Glomerular visceral epithelial cell (primary cell): Measurements from ENCODE around the gene DEGS2.
A peak's percentile ranks its signal among the peaks of the same experiment; 100 is the strongest.
"Not testable (repeated sequence)": the region's sequence is repeated elsewhere in the genome, so short reads cannot be mapped to it uniquely, and the experiment has no call there.

Experiments
- DNase-seq: peaks from one replicate; pipeline ENCODE4 v3.0.0-alpha.2; 2016; ENCODE audit errors: extremely low spot score

The DEGS2 gene

DNA sequence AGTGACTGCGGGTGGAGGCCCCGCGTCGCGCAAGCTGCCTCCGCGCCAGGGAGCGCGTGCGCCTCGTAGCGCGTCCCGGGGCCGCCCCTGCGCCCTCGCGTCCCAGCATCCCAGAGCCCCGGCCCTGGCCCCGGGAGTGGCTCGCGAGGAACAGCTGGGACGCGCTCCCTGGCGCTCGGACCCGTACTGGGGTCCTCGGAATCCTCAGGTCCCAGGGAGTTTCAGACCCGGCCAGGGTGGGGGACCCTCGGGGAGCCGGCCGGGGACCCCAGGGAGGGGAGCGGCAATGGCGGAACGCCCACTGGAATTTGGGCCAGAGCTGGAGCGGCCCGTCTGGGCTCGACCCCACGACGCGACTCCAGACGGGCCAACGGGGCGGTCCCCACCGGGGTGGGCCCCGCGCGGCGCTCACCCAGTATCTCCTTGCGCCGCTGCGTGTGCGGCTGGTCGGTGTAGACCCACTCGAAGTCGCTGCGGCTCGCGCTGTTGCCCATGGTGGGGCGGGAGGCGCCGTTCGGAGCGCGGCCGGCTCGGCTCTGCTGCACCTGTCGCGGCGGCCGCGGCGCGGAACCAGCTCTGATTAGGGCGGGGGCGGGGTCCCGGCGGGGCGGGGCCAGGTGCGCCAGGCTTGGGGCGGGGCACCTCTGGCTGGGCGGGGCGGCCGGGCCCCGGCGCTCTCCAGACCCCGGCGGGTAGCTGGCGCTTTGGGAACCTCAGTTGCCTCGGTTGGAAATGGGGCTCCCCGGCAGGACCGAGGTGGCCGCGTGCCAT is at the start of gene DEGS2:
Gene DEGS2 (minus strand): TSS at position 552 of the 771 bp plus-strand sequence. CDS start 58 bp downstream, at position 494.
- no peak for DNase-seq

DNA sequence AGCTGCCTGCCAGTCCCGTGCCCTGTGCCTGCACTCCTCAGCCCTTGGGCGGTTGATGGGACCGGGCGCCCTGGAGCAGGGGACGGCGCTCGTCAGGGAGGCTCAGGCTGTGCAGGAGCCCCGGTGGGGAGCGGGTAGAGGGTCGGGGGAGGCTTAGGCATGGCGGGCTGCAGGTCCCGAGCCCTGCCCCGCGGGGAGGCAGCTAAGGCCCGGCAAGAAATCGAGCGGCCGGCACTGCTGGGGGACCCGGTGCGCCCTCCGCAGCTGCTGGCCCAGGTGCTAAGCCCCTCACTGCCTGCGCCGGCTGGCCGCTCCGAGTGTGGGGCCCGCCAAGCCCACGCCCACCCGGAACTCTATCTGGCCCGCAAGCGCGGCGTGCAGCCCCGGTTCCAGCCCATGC is 48.7 kb upstream of the DEGS2 start:
- not testable (repeated sequence) for DNase-seq

DNA sequence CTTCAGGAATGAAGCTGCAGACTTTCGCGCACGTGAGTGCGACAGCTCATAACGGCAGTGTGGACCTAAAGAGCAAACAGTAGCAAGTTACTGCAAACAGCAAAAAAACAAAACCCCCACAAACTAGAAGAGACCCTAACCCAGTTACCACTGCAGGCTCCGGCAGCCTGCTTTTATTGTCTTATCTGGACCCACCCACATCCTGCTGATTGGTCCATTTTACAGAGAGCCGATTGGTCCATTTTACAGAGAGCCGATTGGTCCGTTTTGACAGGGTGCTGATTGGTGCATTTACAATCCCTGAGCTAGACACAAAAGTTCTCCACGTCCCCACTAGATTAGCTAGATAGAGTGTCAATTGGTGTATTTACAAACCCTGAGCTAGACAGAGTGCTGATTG is 48.1 kb upstream of the DEGS2 start:
- not testable (repeated sequence) for DNase-seq

DNA sequence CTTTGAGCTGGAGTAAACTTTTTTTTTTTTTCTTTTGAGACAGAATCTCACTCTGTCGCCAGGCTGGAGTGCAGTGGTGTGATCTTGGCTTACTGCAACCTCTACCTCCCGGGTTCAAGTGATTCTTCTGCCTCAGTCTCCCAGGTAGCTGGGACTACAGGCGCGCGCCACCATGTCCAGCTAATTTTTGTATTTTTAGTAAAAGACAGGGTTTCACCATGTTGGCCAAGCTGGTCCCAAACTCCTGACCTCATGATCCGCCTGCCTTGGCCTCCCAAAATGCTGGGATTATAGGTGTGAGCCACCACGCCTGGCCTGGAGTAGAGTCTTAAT is 45.4 kb upstream of the DEGS2 start:
- DNase-seq, result not testable (repeated sequence)

DNA sequence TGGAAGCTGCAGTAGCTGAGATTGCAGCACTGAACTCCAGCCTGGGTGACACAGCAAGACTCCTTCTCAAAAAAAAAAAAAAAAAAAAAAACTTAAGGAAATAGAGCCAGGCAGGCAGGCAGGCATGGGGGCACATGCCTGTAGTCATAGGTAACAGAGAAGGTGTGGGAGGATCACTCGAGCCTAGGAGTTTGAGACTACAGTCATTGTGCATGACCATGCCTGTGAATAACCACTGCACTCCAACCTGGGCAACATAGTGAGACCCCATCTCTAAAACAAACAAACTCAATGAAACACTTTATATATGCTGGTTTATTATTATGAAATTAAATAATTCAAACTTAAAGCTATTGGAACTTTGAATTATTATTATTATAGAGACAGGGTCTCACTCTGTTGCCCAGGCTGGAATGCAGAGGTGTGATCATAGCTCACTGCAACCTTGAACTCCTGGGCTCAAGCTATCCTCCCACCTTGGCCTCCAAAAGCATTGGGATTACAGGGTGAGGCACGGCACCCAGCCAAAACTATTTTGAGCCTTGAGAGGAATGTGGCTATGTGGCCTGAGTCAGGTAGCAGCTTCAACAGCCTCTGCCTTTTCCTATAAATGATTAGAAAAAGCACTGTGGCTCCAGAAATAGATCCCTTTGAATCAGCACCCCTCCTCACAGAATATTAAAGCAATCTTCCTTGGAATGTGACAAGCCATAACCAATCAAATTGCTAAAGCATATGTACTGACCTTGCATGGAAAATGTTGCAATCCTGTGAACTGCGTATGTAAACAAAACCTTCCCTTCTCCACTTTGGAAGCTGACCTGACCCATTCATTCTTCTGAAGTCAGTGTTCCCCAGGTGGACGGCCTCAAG is 44.8 kb upstream of the DEGS2 start:
- DNase-seq, result no peak

DNA sequence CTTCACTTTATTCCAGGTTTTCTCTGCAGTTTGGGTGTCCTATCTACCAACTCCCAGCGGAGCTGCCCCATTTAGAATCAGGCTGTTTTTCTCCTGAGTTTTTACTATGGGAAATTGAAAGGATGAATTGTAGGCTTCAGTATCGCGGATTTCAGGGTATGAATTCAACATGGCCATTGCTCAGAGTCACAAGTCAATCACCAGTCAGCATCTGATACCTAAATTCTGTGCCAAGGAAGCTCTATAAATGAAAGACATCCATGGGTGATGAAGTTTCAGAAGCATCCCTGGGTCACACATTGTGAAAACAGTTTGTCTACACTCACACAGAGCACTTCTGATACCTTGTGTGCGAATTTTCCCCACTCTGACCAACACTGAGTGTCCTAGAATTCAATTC is 43.7 kb upstream of the DEGS2 start:
- DNase-seq, result no peak

DNA sequence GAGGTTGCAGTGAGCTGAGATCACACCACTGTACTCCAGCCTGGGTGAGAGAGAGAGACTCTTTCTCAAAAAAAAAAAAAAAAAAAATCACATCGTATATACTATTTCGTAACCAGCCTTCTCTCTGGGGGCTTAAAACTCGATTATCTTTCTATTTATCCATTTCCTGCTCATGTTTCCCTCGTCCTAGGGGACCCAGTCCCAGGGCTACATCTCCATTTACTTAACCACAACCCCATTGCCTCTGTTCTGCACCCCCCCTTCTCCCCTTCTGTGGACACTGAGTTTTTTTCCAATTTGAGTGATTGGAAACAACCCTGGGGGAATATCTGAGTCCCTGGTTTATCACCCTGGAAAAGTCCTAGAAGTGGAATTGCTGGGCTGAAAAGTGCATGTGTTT is 43.3 kb upstream of the DEGS2 start:
- no peak for DNase-seq

DNA sequence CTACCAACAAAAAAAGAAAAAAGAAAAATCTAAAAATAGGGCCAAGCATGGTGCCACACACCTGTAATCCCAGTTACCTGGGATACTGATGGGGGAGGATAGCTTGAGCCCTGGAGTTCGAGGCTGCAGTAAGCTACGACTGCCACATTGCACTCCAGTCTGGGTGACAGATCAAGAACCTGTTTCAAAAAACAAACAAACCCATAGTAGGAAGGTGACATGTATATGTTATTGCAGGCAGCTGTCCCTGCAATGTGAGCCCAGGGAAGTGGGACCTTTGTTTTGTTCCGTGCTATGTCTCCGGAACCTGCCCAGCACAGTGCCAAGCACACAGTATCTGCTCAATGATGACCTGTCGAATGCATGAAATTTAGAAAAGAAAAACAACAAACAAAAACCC is 42.3 kb upstream of the DEGS2 start:
- no peak for DNase-seq

DNA sequence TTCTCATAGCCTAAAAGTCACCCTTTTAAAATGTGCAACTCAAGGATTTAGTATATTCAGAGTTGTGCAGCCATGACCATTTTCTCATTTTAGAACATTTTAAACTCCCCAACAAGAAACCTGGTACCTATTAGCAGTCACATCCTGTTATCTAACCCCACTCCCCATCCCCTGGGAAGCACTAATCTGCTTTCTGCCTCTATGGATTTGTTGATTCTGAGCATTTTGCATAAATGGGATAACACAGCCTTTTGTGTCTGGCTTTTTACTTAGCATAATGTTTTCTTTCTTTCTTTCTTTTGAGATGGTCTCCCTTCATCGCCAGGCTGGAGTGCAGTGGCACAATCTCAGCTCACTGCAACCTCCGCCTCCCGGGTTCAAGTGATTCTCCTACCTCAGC is 40.9 kb upstream of the DEGS2 start:
- DNase-seq, result no peak

DNA sequence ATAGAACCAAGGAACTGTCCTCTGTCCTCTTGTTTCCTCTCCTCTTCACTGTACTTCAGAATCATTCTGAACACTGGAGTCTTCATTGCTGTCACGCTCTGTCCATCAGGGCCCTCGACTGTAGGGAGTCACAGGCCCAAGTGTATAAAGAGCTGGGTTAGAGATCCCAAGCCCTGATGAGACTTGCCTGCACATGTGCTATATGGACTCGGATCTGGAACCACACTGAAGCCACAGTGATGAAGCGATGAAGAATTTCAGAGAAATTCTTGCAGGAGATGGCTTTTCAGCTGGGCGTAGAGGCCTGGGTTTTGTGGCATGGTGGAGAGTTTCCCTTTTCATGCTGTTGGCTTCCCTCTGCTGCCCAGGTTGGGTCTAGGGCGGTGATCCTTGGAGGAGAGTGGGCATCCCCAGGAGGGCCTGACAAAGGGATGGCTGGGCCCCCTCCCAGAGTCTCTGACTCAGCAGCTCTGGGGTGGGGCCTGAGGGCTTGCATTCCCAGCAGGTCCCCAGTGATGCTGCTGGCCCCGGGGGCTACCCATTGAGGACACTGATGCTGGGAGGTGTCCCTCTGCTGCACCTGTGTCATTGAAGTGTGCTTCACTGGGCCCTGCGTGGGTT is 39.9 kb upstream of the DEGS2 start:
- no peak for DNase-seq

DNA sequence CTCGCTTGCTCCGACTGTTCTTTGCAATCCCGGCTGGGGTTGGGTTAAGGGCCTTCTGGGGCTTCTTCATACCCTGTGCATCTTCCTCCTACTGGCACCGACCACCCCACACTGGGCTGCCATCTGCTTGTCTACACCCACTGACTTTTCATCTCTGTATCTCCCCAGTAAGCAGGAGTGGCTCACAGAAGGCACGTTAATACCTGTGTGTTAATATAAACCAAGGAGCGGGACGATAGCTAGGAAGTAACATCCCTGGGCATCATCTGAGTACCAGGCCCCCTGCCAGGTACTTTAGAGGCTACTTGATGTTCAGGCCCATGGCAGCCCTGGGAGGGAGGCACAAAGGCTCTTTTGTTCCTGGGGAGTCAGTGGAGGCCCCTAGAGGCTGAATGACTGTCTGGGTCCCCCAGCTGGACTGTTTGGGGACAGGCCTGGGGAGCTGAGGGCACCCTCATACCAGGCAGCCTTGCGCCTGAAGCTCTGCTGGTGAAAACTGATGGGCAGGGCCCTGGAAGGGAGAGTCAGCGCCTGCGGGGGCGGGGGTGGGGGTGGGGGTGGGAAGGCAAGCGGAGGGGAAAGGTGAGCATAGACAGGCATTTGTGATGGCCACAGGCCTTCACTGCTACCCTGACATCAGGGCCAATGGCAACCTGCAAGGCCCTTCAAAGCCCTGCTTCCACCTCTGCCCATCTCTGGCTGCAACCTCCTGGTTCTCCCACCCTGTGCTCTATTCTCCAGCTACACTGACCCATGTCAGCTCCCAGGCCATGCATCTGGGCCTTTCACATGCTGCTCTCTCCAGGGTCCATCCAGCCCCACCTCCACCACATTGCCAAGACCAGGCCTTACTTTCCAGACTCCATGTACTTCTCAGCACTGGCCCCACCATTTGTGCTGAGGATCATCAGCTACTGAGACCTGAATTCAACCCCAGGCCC is 34.2 kb upstream of the DEGS2 start:
- no peak for DNase-seq

DNA sequence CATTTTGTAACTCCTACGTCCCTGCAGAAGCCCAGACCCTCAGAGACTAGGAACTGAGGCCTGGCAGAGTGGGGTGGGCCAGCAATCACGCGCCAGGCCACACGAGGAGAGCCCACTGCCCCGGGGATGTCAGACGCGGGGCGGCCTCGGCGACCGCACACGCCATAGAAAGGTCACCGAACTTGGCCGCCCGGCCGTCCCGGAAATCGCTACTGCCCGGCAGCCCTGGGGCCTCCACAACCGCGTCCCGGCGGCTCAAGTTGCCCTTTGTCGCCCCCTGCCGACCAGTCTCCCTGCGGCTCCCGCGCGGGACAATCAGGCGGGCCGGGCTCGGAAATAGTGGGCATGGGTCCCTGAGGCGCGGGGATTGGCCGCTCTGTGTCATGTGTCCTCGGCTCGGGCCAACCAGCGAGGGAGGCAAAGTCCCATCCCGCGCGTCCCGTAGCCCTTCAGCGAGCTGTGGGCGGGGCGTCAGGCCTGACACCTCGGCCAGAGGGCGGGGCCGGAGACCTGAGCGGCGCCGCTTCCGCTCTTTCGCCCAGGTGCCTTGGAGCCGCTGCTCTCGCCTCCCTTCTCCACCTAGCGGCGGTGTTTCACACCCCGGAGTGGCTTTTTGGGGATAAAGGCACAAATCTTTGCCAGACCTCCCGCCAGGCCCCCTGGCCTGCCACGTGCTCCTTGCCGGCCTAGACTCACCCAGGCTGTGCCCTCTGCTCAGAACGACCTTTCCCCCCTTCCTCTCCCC is 33.4 kb upstream of the DEGS2 start:
- peak; percentile 99 for DNase-seq

DNA sequence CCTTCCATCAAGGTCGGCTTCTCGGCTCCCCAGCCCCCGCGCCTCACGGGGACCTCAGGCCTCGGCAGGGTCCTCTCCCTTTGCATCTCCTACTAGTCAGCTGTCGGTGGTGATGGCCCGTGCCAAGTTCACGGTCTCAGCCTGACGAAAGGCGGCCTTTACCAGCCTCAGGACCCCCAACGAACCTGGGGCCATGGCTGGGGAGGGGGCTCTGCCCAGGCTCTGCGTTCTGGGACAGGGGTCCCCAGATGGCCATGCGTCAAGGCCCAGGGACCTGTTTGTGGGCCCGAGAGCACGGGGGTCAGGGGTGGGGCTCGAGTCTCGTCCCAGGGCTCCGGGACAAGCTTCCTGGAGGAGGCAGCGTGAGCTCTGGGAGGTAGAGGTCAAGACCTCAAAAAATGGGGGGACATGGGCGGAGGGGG is 32.8 kb upstream of the DEGS2 start:
- no peak for DNase-seq

DNA sequence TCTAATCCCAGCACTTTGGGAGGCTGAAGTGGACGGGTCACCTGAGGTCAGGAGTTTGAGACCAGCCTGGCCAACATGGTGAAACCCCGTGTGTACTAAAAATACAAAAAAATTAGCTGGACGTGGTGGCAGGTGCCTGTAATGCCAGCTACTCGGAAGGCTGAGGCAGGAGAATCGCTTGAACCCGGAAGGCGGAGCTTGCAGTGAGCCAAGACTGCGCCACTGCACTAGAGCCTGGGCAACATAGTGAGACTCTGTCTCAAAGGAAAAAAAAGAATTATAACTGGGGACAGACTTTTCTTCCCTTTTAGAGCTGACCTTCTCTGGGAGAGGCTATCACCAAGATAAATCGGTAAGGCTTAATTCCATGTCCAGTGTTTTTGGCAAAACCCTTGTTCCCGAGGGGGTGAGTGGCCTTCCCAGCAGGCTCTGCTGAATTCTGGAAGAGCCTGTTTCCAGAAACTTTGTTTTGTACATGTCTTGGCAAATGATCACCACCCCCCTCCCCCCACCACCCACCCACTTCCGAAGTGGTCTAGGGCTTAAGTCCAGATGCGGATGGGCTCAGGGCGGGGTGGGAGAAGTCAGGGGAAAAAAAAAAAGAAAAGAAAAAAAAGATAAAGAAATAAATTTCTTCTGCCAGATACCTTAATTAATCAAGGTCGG is 32.3 kb upstream of the DEGS2 start:
- DNase-seq, result no peak

DNA sequence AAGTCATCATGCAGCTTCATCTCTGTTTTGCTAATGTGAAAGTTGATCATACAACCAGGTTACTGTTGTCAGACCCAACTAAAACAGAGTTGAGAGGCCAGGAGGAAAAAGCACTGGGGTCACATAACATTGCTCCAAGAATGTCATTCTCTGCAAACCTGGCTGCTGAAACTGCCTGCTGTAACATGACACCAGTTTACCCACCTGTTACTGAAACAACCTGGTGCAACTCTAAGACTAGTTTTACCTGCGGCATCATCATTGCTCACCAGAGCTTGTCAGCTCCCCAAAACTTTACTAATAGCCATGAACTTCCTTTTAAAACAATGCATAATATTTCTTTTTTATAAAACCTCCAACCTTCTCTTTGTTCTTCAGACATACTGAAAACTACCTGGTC is 30.7 kb upstream of the DEGS2 start:
- DNase-seq, result no peak

DNA sequence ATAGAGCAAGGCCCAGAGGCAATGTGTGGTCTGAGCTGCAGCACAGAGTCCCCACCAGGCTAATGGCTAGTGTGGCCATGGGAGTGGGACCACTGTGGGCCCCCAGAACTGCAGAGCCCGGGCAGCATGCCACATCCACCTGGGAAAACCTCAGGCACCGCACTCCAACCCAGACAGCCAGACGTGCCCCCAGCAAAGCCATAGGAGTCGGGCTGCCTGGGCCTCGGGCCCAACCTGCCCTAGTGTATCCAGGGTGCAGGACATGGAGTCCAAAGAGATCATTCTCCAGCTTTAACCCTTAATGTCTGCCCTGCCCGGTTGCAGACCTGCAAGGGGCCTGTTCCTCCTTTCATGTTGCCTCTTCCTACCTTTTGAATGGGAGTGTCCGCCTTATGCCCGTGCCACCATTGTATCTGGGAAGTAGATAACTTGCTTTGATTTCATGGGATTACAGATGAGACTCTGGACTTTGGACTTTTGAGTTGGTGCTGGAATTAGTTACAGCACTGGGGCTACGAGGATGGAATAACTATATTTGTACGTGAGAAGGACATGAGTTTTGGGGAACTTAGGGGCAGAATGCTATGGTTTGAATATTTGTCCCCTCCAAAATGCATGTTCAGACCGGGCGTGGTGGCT is 29.1 kb upstream of the DEGS2 start:
- no peak for DNase-seq

DNA sequence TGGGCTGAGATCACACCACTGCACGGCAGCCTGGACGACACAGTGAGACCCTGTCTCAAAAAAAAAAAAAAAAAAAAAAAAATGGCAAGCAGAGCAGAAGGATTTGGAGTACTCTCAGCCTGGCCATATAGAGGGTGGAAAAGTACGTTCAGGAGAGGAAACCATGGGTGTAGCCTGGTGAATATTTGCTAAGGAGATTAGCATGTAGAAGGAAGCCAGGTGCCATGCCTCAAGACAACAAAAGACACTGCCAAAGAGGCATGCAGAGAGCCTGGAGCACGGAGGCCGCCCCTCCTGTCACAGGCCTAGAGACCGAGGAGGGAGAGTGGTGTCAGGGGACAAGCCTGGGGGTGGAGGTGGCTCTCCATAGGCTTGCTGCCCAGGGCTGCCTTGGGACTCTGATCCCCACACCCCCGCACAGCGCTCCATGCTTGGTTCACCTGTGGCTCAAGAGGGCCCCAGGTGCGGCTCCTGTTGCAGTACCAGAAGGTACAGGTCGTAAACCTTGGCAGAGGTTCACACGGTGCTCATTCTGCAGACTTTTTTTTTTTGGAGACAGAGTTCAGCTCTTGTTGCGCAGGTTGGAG is 27.9 kb upstream of the DEGS2 start:
- DNase-seq, result no peak

DNA sequence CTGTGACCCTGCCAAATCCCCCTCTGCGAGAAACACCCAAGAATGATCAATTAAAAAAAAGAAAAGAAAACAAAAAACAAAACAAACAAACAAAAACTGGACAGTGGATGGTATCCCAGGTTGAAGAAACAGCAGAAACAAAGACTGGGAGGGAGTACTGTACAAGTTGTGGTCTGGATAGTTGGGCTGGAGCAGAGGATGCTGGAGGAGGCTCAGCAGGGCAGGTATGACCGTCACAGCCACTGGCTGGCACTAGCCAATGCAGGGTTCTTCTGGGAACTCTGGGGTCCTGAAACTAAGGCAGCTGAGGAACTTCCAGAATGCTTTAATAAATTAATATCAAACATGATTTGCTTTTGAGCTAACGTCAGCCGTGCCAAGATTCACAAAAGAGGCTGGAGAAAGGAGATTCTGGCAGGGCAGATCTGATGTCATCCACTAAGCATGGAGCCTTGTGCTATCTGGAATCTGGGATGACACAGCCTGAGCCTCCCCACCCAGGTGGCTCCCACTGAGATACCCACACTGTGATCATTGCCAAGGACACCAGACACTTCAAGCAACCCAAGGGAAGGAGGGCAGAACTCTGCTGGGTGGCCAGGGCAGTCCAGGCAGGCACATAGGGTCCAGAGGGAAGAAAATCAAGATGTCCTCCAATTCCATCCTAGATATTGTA is 22.6 kb upstream of the DEGS2 start:
- DNase-seq, result peak; percentile 69

DNA sequence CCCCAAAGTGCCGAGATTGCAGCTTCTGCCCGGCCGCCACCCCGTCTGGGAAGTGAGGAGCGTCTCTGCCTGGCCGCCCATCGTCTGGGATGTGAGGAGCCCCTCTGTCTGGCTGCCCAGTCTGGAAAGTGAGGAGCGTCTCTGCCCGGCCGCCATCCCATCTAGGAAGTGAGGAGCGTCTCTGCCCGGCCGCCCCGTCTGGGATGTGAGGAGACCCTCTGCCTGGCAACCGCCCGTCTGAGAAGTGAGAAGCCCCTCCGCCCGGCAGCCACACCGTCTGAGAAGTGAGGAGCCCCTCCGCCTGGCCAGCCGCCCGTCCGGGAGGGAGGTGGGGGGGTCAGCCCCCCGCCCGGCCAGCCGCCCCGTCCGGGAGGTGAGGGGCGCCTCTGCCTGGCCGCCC is 21.2 kb upstream of the DEGS2 start:
- not testable (repeated sequence) for DNase-seq
